Ascending aorta (tissue), 2 donors: ENCODE data around the gene CDH23. TPM values are rescaled to one million over a fixed set of nuclear protein-coding genes. Genes with fewer than 3 reads are reported as not detected.

Experiments
- DNase-seq, 2 donors: peaks; one replicate each; pipeline ENCODE4 v3.0.0-alpha.2; 2019; ENCODE audit warnings: low spot score in 2 of 2
- H3K27ac ChIP-seq, 2 donors: fragments of 200-600 bp; sonication (generic); one replicate each; pipeline ENCODE4 v1.5.1; 2016 to 2017; ENCODE audit warnings: mild to moderate bottlenecking in 1 of 2
- H3K27me3 ChIP-seq: fragments of 200-600 bp; sonication (generic); one replicate; pipeline ENCODE4 v1.5.1; 2017
- H3K36me3 ChIP-seq, 2 donors: fragments of 200-600 bp; sonication (generic); one replicate each; pipeline ENCODE4 v1.5.1; 2016
- H3K4me1 ChIP-seq, 2 donors: fragments of 200-600 bp; sonication (generic); one replicate each; pipeline ENCODE4 v1.5.1; 2016 to 2017; ENCODE audit warnings: mild to moderate bottlenecking in 1 of 2
- H3K4me3 ChIP-seq, 2 donors: fragments of 200-600 bp; sonication (generic); one replicate each; pipeline ENCODE4 v1.5.1; 2016 to 2017; ENCODE audit warnings: mild to moderate bottlenecking in 1 of 2
- H3K9me3 ChIP-seq, 2 donors: fragments of 200-600 bp; sonication (generic); one replicate each; pipeline ENCODE4 v1.5.1; 2016
- intact Hi-C: fragments of 100-400 bp; cut with DNase I; formaldehyde crosslinking; loops from one replicate; pipeline ENCODE4 v1.15.1; 2023
- total RNA-seq: library from RNA; depleted of rRNA; stranded (reverse); fragments of >200 nt; gene quantifications from one replicate; pipeline ENCODE4 v1.1.0, GENCODE V29; 2016
- TF ChIP-seq, protein P1 (sequence below), 3 experiments: fragments of 200-600 bp in 2 of 3; fragments of 450-650 bp in 1 of 3; sonication (generic) in 2 of 3; IDR thresholded peaks; one replicate each; pipeline ENCODE4 v1.5.1; 2016 to 2019; ENCODE audit warnings: antibody characterized with exemption in 3 of 3, mild to moderate bottlenecking in 1 of 3, moderate library complexity in 1 of 3

CDH23 gene
- total RNA-seq, 1 donor from 2014 or later, result 40.9 TPM

- Histone ChIP-seq H3K27ac (no peak overlapping the region), H3K27me3 (no peaks in the 10 kb centered on the region), H3K4me1 (no peaks in the 10 kb centered on the region), H3K4me3 (no peak overlapping the region), H3K36me3 (no peaks in the 10 kb centered on the region), H3K9me3 (no peaks in the 10 kb centered on the region)
- intact Hi-C loops, result no loop called here
- no peak for DNase-seq
- TF ChIP-seq, protein P1, sequence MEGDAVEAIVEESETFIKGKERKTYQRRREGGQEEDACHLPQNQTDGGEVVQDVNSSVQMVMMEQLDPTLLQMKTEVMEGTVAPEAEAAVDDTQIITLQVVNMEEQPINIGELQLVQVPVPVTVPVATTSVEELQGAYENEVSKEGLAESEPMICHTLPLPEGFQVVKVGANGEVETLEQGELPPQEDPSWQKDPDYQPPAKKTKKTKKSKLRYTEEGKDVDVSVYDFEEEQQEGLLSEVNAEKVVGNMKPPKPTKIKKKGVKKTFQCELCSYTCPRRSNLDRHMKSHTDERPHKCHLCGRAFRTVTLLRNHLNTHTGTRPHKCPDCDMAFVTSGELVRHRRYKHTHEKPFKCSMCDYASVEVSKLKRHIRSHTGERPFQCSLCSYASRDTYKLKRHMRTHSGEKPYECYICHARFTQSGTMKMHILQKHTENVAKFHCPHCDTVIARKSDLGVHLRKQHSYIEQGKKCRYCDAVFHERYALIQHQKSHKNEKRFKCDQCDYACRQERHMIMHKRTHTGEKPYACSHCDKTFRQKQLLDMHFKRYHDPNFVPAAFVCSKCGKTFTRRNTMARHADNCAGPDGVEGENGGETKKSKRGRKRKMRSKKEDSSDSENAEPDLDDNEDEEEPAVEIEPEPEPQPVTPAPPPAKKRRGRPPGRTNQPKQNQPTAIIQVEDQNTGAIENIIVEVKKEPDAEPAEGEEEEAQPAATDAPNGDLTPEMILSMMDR (IDR thresholded peaks at IDR 0.05), result no peak
Observed at GRCh38 chr10:71631007-71631861, 234.5 kb downstream of the CDH23 start.

GRCh38 chr10:71632200-71632820 is 235.6 kb downstream of the CDH23 start:
- Histone ChIP-seq H3K9me3 (no peaks in the 10 kb centered on the region), H3K36me3 (no peaks in the 10 kb centered on the region), H3K4me3 (no peak overlapping the region), H3K4me1 (no peaks in the 10 kb centered on the region), H3K27me3 (no peaks in the 10 kb centered on the region), H3K27ac (no peak overlapping the region)
- intact Hi-C loops, result no loop called here
- no peak for DNase-seq
- TF ChIP-seq, protein P1 (IDR thresholded peaks at IDR 0.05), result no peak

- H3K36me3 ChIP-seq, result no peaks in the 10 kb centered on the region
- no peaks in the 10 kb centered on the region for H3K4me1 ChIP-seq
- DNase-seq, result no peak
- no peaks in the 10 kb centered on the region for H3K9me3 ChIP-seq
- H3K4me3 ChIP-seq, result no peak overlapping the region
- H3K27me3 ChIP-seq, result no peaks in the 10 kb centered on the region
- TF ChIP-seq, protein P1 (IDR thresholded peaks at IDR 0.05), result no peak
- intact Hi-C loops, result no loop called here
- H3K27ac ChIP-seq, result no peak overlapping the region
Observed at GRCh38 chr10:71632896-71633600, 236.3 kb downstream of the CDH23 start.

DNA sequence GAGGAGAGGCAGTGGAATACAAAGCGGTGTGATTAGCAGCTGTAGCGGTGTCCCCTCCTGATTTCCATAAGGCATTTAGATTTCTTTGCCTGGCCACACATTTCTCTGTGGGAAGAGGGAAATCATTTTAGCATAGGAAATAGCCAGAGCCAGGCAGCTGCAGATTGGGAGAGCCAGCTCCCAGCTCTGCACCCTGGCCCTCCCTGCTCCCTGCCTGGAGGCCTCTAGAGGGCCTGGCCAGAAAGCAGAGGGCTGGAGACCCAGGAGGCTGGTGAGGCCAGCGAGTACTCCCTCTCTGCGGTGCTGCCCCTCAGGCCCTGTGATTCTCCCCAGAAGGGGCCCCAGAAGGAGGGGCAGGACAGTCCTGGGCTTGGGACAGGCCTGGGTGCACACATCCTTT is 237.2 kb downstream of the CDH23 start:
- Histone ChIP-seq H3K9me3 (no peaks in the 10 kb centered on the region), H3K4me3 (no peak overlapping the region), H3K36me3 (no peaks in the 10 kb centered on the region), H3K27ac (no peak overlapping the region), H3K27me3 (no peaks in the 10 kb centered on the region), H3K4me1 (no peaks in the 10 kb centered on the region)
- DNase-seq, result no peak
- intact Hi-C loops, result no loop called here
- TF ChIP-seq, protein P1 (IDR thresholded peaks at IDR 0.05), result no peak

DNA sequence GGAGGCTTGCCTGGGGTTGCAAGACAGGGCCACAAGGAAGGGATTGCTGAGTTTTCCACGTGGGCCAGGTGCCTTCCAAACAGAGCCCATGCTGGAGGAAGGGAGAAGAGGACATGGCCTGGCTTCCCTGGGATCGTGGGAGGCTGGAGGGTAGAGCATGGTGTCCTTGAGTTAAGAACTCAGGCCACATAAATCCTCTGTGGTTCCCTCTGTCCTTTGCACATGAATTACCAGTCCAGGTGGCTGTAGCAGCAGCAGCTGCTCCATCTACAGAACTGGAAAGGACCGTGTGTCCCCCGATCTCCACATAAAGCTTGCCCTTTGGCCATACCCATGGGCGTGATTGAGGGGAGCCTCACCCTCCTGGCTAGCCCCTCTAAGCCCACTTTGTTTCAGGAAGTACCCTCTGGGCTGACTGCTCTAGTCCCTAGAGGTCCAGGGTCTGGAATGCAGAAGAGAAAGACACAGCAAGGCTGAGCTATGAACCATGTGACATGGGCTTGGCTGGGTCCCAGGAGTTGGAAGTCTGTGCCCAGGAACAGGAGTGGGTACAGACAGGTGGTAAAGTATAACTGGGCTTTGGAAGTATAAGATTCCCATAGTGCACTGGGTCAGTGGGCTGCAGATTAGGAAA is 237.9 kb downstream of the CDH23 start:
- H3K4me3 ChIP-seq, result no peak overlapping the region
- H3K36me3 ChIP-seq, result no peaks in the 10 kb centered on the region
- DNase-seq, result no peak
- H3K27ac ChIP-seq, result no peak overlapping the region
- no peaks in the 10 kb centered on the region for H3K9me3 ChIP-seq
- no peaks in the 10 kb centered on the region for H3K27me3 ChIP-seq
- H3K4me1 ChIP-seq, result no peaks in the 10 kb centered on the region
- intact Hi-C loops, result no loop called here
- TF ChIP-seq, protein P1 (IDR thresholded peaks at IDR 0.05), result no peak
